ENCODE measurements around the gene PMM1.
A peak's percentile ranks its signal among the peaks of the same experiment; 100 is the strongest.
"Not testable (repeated sequence)": the region's sequence is repeated elsewhere in the genome, so short reads cannot be mapped to it uniquely, and the experiment has no call there.

PMM1 gene

DNA sequence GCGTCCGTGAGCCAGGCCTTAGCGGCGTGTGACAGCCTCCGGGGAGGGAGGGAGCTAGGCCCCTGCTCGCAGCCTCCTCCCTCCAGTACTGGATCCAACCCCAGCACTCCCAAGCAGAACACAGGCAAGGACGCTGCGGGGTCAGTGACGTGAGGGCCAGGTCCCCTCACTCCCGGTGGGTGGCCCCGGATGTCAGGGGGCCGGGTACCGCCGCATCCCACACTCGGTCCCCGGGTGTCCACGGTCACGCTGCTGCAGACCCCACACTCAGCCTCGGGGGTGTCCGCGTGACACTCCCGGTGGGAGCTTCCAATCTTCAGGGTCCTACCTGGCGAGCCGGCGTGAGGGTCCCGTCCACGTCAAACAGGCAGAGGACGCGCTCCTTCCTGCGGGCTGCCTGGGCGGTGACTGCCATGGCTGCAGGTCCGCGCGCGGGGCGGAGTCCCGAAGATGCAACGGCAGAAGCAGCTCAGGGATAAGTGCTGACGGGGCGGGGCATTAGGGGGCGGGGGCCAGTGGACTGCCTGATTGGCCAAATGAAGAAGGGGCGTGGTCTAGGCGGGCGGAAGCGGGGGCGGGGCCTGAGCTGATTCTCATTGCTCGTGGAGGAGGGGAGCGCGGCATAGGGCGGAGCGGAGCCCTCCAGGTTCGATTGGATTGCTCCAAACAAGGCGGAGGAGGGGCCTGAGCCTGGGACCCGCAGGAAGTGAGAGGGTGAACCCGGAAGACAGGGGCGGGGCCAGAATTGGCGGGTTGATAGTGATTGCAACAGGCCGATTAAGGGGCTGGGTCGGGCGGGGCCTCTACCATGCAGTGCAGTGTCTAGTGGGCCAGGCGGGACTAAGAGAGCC is at the start of gene PMM1:
Gene PMM1, minus strand, starts transcription at position 450 of the 851 bp plus-strand sequence. Its CDS starts 35 bp downstream, at position 415.
- peak; percentile 100 for DNase-seq

GRCh38 chr22:41638748-41639147 is 49.1 kb upstream of the PMM1 start:
- DNase-seq: no peak

- DNase-seq: no peak
These were observed 48.5 kb upstream of the PMM1 start for GRCh38 chr22:41638124-41638523.

GRCh38 chr22:41637623-41638022 is 48.0 kb upstream of the PMM1 start:
- not testable (repeated sequence) for DNase-seq

DNA sequence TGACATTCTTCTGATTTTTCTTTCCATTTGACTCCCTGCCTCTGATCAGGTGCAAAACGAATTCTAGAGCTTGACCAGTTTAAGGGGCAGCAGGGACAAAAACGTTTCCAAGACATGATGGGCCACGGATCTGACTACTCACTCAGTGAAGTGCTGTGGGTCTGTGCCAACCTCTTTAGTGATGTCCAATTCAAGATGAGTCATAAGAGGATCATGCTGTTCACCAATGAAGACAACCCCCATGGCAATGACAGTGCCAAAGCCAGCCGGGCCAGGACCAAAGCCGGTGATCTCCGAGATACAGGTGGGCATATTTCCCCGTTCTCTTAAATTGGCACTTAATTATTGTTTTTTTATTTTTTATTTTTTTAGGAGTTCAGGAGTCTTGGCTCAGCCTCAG is 46.8 kb upstream of the PMM1 start:
- DNase-seq: no peak

GRCh38 chr22:41634610-41635009 is 45.0 kb upstream of the PMM1 start:
- not testable (repeated sequence) for DNase-seq

GRCh38 chr22:41631615-41632014 is 42.0 kb upstream of the PMM1 start:
- DNase-seq: not testable (repeated sequence)

DNA sequence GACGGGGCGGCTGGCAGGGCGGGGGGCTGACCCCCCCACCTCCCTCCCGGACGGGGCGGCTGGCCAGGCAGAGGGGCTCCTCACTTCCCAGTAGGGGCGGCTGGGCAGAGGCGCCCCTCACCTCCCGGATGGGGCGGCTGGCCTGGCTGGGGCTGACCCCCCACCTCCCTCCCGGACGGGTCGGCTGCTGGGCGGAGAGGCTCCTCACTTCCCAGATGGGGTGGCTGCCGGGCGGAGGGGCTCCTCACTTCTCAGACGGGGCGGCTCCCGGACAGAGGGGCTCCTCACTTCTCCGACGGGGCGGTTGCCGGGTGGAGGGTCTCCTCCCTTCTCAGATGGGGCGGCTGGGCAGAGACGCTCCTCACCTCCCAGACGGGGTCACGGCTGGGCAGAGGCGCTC is 41.5 kb upstream of the PMM1 start:
- not testable (repeated sequence) for DNase-seq

- no peak for DNase-seq
These were observed 35.9 kb upstream of the PMM1 start for GRCh38 chr22:41625577-41625976.

DNA sequence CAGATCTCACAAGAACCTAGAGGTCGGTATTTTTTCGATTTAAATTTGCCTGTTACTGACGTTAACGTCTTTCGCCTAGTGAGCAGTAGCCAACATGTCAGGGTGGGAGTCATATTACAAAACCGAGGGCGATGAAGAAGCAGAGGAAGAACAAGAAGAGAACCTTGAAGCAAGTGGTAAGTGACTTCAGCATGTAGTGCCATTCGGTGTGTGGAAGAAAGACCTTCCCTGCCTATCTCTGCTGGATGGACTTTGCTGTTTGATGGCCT is 32.2 kb upstream of the PMM1 start:
- no peak for DNase-seq

DNA sequence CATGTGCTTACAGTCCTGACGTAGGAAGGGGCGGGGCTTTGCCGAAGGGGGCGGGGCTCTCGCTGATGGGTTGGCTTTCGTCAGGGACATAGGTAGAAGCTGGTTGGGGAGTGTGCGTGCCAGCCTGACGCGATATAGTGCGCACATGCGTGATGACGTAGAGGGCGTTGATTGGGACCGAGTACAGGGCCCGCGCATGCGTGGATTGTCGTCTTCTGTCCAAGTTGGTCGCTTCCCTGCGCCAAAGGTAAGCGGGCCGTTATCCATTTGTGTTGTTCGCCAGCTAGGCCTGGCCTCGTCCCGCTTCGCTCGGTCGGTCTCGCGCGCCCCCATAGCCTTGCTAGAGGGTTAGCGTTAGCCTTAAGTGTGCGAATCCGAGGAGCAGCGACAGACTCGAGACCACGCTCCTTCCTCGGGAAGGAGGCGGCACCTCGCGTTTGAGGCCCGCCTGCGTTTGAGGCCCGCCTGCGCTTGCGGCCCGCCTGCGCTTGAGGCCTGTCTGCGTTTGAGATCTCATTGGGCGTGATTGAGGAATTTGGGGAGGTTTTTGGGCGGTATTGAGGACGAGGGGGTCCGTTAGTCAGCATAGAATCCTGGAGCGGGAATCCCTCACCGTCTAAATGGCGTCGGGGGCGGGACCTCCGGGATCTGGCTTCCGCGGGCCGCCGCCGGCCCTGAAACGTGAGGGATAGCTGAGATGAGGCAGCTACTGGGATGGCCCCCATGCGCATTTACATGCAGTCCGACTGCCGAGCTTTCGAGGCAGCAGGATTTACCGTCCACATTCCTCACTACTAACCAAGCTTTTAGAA is 31.7 kb upstream of the PMM1 start, which contains the start of gene XRCC6:
Gene XRCC6, plus strand, starts transcription at position 197 of the 812 bp plus-strand sequence. CDS start 710 bp downstream, outside the sequence.
- peak; percentile 100 for DNase-seq

DNA sequence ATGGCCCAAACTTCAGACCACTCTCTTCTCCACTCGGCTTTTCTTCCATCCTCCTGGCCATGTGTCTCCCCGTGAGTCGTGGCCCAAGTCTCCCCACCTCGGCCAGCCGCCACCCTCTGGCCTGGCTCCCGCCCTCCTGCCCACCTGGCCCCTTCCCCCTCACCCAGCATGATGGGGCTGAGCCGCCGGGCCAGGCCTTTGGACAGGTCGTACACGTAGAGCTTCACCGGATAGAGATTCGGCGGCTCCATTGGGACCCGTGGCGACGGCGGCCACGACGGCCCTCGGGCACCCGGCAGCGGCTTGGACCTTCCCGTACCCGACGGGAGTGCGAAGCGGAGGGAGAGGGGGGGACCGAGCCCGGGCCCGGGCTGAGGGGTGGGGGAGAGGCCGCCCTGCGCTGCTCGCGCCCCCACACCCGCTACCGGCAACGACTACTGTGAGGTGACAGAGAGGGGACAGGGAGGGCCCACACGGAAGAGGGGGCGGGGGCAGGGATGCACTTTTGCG is 31.0 kb upstream of the PMM1 start, which contains the start of gene DESI1:
Gene DESI1, minus strand, starts transcription at position 455 of the 510 bp plus-strand sequence. Its CDS starts 204 bp downstream, at position 251.
- no peak for DNase-seq

DNA sequence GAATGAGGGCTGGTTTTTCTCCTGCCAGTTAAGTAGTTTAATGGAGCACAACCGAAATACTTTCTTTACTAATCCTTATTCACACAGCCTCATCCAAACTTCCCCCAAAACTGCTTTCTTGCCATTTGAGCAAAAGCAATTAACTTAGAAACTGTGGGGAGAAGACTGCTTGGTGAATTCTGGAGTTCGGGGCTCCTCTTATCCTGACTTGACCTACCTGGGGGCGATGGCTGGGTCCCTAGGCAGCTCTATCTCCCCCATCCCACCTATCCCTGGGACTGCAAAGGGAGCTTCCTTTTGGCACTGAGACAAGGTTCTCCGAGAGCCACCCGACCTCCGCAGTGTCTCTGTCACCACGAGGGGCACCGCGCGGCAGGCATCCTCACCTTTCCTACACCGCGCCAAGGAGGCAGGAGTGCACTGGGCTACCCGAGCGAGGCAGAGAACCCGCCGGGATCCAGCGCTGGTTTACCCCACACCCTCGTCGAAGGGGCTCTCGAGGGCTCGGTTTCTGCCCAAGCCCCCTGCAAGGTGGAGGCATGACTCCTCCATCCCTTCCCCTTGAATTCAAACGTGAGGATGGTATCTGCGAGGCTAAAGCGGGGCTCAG is 30.4 kb upstream of the PMM1 start:
- DNase-seq: peak; percentile 82

DNA sequence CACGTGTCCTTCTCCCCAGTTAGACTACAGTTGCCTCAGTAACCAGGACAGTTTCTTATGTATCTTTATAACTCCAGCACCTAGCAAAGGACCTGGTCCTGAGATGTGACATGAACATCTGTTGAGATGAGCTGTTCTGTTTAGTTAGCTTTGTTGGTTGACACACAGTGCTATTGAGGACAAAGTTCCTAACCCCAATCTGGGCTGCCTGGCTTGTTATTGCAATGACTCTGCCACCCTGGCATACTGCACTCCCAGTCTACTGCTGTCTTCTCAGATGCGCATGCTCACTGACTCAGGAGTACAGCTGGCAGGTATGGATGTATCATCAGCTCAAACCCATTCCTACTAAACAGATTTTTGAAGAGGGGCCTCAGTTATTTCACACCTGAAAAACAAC is 23.8 kb upstream of the PMM1 start:
- no peak for DNase-seq

DNA sequence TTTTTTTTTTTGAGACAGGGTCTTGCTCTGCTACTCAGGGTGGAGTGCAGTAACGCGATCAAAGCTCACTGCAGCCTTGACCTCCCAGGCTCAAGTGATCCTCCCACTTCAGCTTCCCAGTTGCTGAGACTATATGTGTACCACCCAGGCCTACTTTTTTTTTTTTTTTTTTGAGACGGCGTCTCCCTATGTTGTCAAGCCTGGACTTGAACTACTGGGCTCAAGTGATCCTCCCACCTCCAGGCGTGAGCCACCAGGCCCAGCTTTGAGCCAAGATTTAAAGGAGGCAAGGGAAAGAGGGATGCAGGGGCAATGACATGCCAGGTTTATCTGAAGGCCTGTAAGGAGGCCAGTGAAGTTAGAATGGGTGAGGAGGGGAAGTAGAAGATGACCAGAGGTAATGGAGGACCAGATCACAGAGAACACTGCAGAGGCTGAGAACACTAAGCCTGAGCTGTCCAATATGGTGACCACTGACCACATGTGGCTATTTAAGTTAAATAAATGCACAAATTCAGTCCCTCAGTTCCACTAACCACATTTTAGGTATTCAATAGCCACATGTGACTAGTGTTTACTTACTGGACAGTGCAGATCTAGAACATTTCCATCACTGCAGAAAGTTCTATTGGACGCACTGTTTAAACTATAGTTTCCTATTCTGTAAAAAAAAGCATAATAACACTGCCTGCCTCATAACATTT is 23.1 kb upstream of the PMM1 start:
- no peak for DNase-seq

GRCh38 chr22:41608386-41608785 is 18.7 kb upstream of the PMM1 start:
- no peak for DNase-seq

DNA sequence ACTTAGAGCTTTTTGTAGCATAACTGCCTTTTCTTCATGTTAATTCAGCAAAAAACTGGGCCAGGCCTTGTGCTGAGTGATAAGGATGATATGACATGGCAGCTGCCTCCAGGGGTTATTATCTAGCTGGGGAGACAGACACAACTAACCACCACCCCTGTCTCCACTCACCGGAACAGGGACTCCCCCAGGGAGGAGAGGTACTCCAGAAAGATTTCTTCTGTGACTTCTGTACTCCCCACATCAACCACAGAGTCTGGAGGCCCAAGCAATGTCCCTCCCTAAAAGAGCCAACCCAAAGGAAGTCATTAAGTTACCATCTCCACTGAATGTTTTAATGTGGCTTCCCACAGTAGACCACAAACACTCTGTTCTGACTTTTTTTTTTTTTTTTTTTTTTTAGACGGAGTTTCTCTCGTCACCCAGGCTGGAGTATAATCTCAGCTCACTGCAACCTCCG is 14.3 kb upstream of the PMM1 start:
- peak; percentile 84 for DNase-seq

GRCh38 chr22:41600976-41601375 is 11.3 kb upstream of the PMM1 start:
- no peak for DNase-seq

DNA sequence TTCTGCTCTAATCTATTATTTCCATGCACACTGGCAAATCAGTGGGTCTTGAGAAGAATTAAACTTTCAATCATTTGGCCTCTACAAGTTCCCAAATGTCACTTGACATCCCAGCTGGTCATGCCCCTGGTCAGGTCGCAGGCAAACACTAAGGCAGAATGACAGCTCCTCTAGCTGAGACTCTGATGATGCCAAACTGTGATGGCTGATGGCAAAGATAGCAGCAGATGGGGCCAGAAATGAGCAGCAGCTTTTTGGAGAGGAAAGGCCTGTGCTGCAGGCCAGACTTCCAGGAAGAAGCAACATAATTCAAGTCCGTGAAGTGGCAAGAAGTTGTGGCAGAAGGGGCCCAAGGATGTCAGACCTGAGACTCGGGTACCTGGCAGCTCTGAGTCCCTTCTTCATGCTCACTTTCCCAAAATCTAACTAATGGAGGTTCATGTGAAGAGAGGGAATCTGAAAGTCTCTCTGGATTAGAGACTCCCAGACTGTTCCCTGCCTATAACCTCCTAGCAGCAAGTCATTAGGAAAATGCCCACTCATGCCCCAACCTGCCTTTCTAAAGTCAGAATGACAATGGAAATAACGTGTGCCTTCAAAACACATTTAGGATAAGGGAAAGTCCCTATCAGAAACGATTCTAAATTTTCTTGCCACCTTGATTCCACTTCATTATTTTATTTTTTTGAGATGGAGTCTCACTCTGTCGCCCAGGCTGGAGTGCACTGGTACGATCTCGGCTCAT is 9.4 kb upstream of the PMM1 start:
- DNase-seq: no peak

DNA sequence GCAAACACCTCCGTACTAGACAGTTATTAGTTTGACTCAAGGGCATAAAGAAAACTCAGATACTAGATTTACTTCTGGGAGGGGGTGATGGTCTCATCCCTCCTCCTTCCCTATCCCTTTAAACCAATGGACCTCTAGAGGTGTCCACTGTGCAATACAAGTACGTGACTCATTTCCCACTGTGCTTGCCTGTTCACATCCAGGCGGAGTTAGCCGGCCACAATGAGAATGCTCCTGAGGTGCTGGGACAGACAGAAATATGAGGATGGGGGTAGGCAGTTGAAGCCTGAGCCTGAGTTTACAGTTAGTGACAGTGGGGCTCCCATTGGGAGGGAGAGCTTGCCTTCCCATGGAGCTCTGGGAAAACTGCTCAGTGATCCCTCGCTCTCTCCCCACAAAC is 8.4 kb upstream of the PMM1 start:
- DNase-seq: no peak

DNA sequence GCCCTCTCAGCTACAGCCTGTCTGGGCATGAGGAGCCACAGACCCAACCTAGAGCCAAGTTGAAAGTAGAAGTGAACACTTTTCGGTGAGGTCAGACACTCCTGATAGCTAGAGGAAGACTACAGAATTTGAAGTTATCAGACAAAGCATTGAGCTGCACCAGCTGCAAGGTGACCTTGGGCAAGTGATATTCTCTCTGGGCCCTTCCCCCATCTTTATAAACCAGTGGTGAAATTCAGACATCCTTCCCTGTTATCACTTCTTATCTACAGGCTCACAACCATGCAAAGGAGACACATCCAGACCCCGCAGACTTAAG is 8.0 kb upstream of the PMM1 start:
- DNase-seq: no peak

Data from activated effector memory CD4-positive, alpha-beta T cell treated with anti-CD3 and anti-CD28 coated beads, Interleukin-2, amount 50 U/mL, for 16 hours (primary cell).